Gastrocnemius medialis (tissue), 4 donors: ENCODE results near the gene EXPH5. TPM values are rescaled to one million over a fixed set of nuclear protein-coding genes. Genes with fewer than 3 reads are reported as not detected.

Experiments
- ATAC-seq, 2 donors: fragments of 150-250 bp; one replicate each; pipeline ENCODE4 v1.9.1; 2016
- DNase-seq, 2 donors: peaks; one replicate each; pipeline ENCODE4 v3.0.0-alpha.2; 2019
- H3K27ac ChIP-seq, 4 donors: fragments of 200-600 bp; sonication (generic); 1 replicate in 1 of 4; 2 replicates in 3 of 4; pipeline ENCODE4 v1.5.1; 2016 to 2018; ENCODE audit warnings: mild to moderate bottlenecking in 2 of 4, moderate library complexity in 1 of 4
- H3K27me3 ChIP-seq, 3 donors: fragments of 200-600 bp; sonication (generic) in 2 of 3; 1 replicate in 1 of 3; 2 replicates in 2 of 3; pipeline versions ENCODE4 v1.5.1 to v1.6.0; 2016 to 2019; ENCODE audit warnings: mild to moderate bottlenecking in 1 of 3, moderate library complexity in 1 of 3
- H3K36me3 ChIP-seq, 2 donors: fragments of 200-600 bp; sonication (generic) in 1 of 2; one replicate each; pipeline ENCODE4 v1.5.1; 2017 to 2018
- H3K4me1 ChIP-seq, 2 donors: fragments of 200-600 bp; sonication (generic) in 1 of 2; one replicate each; pipeline ENCODE4 v1.5.1; 2016 to 2017; ENCODE audit warnings: mild to moderate bottlenecking in 2 of 2
- H3K4me3 ChIP-seq, 4 donors: fragments of 200-600 bp; sonication (generic) in 3 of 4; 1 replicate in 1 of 4; 2 replicates in 3 of 4; pipeline ENCODE4 v1.5.1; 2016 to 2019; ENCODE audit warnings: mild to moderate bottlenecking in 2 of 4
- H3K9me3 ChIP-seq, 3 donors: fragments of 200-600 bp; sonication (generic) in 2 of 3; 1 replicate in 1 of 3; 2 replicates in 2 of 3; pipeline ENCODE4 v1.5.1; 2016 to 2019
- CTCF ChIP-seq, 5 experiments: fragments of 450-650 bp in 3 of 5; fragments of 200-600 bp in 2 of 5; sonication (generic) in 2 of 5; IDR thresholded peaks in 4 of 5; conservative IDR thresholded peaks in 1 of 5; 1 replicate in 4 of 5; 2 replicates in 1 of 5; pipeline ENCODE4 v1.5.1; 2016 to 2019; ENCODE audit warnings: antibody characterized with exemption in 5 of 5, mild to moderate bottlenecking in 3 of 5, moderate library complexity in 3 of 5
- POLR2A ChIP-seq, 2 donors: fragments of 450-650 bp; IDR thresholded peaks; one replicate each; pipeline ENCODE4 v1.6.1; 2017; ENCODE audit warnings: antibody characterized with exemption in 2 of 2, mild to moderate bottlenecking in 2 of 2, moderate library complexity in 2 of 2
- in situ Hi-C, 4 donors: fragments of 200-750 bp; cut with MboI; loops; one replicate each; pipeline versions ENCODE4 v1.15.0 to v1.8.0; 2017; ENCODE audit warnings: low sequenced_read_pairs in 4 of 4
- intact Hi-C: fragments of 100-400 bp; cut with DNase I; formaldehyde crosslinking; loops from one replicate; pipeline ENCODE4 v1.15.1; 2023; ENCODE audit warnings: low total_unique reads
- total RNA-seq, 4 donors: library from RNA; depleted of rRNA; stranded (reverse); fragments of >200 nt; gene quantifications; one replicate each; pipeline versions ENCODE4 v1.1.0 to v1.2.3, GENCODE V29; 2016

EXPH5 gene
- total RNA-seq, 4 donors from 2014 or later, result 0.07 to 0.22 (median 0.20) TPM; not detected in 1

- no peak overlapping the region for H3K27ac ChIP-seq
- H3K4me1 ChIP-seq, result no peaks in the 10 kb centered on the region
- intact Hi-C loops (no loop called here), in situ Hi-C loops (no loop called here)
- H3K27me3 ChIP-seq, result no peaks in the 10 kb centered on the region
- TF ChIP-seq POLR2A (IDR thresholded peaks at IDR 0.05) (no peak), CTCF (IDR thresholded peaks at IDR 0.05 in 4 of 5, conservative IDR thresholded peaks at IDR 0.05 in 1 of 5) (no peak)
- no peak for ATAC-seq
- no peaks in the 10 kb centered on the region for H3K36me3 ChIP-seq
- DNase-seq, result no peak
- H3K9me3 ChIP-seq, result no peaks in the 10 kb centered on the region
- no peak overlapping the region for H3K4me3 ChIP-seq
Observed at GRCh38 chr11:108584973-108585372, 8.6 kb downstream of the EXPH5 start.

- no peaks in the 10 kb centered on the region for H3K4me1 ChIP-seq
- H3K27me3 ChIP-seq, result no peaks in the 10 kb centered on the region
- no peak for ATAC-seq
- no peak overlapping the region for H3K4me3 ChIP-seq
- H3K36me3 ChIP-seq, result no peaks in the 10 kb centered on the region
- in situ Hi-C loops, result no loop called here
- no peaks in the 10 kb centered on the region for H3K9me3 ChIP-seq
- intact Hi-C loops, result no loop called here
- DNase-seq, result no peak
- TF ChIP-seq CTCF (IDR thresholded peaks at IDR 0.05 in 4 of 5, conservative IDR thresholded peaks at IDR 0.05 in 1 of 5) (no peak), POLR2A (IDR thresholded peaks at IDR 0.05) (no peak)
- H3K27ac ChIP-seq, result no peak overlapping the region
Observed at GRCh38 chr11:108580645-108581044, 12.9 kb downstream of the EXPH5 start.

DNA sequence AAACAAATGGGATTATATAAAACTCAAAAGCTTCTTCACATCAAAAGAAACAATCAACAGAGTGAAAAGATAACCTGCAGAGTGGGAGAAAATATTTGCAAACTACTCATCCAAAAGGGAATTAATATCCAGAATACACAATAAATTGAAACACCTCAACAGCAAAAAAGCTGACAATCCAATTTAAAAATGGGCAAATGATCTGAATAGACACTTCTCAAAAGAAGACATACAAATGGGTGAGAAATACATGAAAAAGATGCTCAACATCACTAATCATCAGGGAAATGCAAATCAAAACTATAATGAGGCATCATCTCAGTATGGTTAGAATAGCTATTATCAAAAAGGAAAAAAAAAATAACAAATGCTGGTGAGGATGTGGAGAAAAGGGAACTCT, 13.5 kb downstream of the EXPH5 start:
- TF ChIP-seq CTCF (IDR thresholded peaks at IDR 0.05 in 4 of 5, conservative IDR thresholded peaks at IDR 0.05 in 1 of 5) (no peak), POLR2A (IDR thresholded peaks at IDR 0.05) (no peak)
- intact Hi-C loops, result no loop called here

DNA sequence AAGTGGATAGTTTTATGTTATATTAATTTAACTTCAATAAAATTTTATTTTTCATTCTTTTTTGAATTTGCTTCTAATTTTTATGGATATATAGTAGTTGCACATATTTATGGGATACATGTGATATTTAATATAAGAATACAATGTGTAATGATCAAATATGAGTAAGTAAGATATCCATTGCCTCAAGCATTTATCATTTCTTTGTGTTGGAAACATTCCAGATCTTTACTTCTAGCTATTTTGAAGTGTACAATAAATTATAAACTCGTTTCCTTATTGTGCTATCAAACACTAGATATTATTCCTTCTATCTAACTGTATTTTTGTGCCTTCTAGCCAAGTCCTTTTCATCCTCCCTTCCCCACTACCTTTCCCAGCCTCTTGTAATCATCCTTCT, 17.0 kb downstream of the EXPH5 start:
- intact Hi-C loops, result no loop called here

More for the DNA sequence above, 13.5 kb downstream of the EXPH5 start:
- Histone ChIP-seq H3K27ac (no peak overlapping the region), H3K36me3 (no peaks in the 10 kb centered on the region), H3K9me3 (no peaks in the 10 kb centered on the region), H3K4me1 (no peaks in the 10 kb centered on the region), H3K4me3 (no peak overlapping the region), H3K27me3 (no peaks in the 10 kb centered on the region)
- in situ Hi-C loops, result no loop called here
- no peak for ATAC-seq
- DNase-seq, result no peak

More for the DNA sequence above, 17.0 kb downstream of the EXPH5 start:
- Histone ChIP-seq H3K27ac (no peak overlapping the region), H3K9me3 (no peaks in the 10 kb centered on the region), H3K36me3 (no peaks in the 10 kb centered on the region), H3K4me3 (no peak overlapping the region), H3K4me1 (no peaks in the 10 kb centered on the region), H3K27me3 (no peaks in the 10 kb centered on the region)
- in situ Hi-C loops, result no loop called here
- ATAC-seq (no peak), DNase-seq (no peak)
- TF ChIP-seq CTCF (IDR thresholded peaks at IDR 0.05 in 4 of 5, conservative IDR thresholded peaks at IDR 0.05 in 1 of 5) (no peak), POLR2A (IDR thresholded peaks at IDR 0.05) (no peak)
